ENCODE data around the gene DPCD.
"Not testable (repeated sequence)": the region's sequence is repeated elsewhere in the genome, so short reads cannot be mapped to it uniquely, and the experiment has no call there.

Gene DPCD

GRCh38 chr10:101624526-101625102 is 36.5 kb downstream of the DPCD start:
- DNase-seq: no peak

GRCh38 chr10:101625821-101626412 is 37.8 kb downstream of the DPCD start:
- no peak for DNase-seq

- DNase-seq: no peak
Observed at GRCh38 chr10:101629837-101630632, 41.9 kb downstream of the DPCD start.

GRCh38 chr10:101630633-101630920 is 42.5 kb downstream of the DPCD start:
- DNase-seq: no peak

GRCh38 chr10:101631821-101632475 is 43.8 kb downstream of the DPCD start:
- DNase-seq: no peak

GRCh38 chr10:101633510-101633909 is 45.4 kb downstream of the DPCD start:
- DNase-seq: not testable (repeated sequence)

GRCh38 chr10:101639141-101639900 is 51.2 kb downstream of the DPCD start:
- no peak for DNase-seq

- no peak for DNase-seq
Observed at GRCh38 chr10:101643546-101643945, 55.4 kb downstream of the DPCD start.

- DNase-seq: no peak
Observed at GRCh38 chr10:101644002-101644401, 55.9 kb downstream of the DPCD start.

- DNase-seq: no peak
Observed at GRCh38 chr10:101645659-101646058, 57.5 kb downstream of the DPCD start.

- DNase-seq: no peak
Observed at GRCh38 chr10:101646364-101646763, 58.2 kb downstream of the DPCD start.

GRCh38 chr10:101647255-101647654 is 59.1 kb downstream of the DPCD start:
- DNase-seq: no peak

GRCh38 chr10:101649525-101650085 is 61.5 kb downstream of the DPCD start:
- DNase-seq: no peak

GRCh38 chr10:101650863-101651262 is 62.7 kb downstream of the DPCD start:
- DNase-seq: no peak

GRCh38 chr10:101651336-101651735 is 63.2 kb downstream of the DPCD start:
- DNase-seq: no peak

GRCh38 chr10:101653536-101653935 is 65.4 kb downstream of the DPCD start:
- DNase-seq: no peak

GRCh38 chr10:101655570-101655969 is 67.4 kb downstream of the DPCD start:
- DNase-seq: no peak

- DNase-seq: no peak
Observed at GRCh38 chr10:101656890-101657289, 68.8 kb downstream of the DPCD start.

- DNase-seq: no peak
Observed at GRCh38 chr10:101658975-101659374, 70.9 kb downstream of the DPCD start.
